HG03039 (cell line): ENCODE measurements around the gene TBCEL.
A peak's percentile ranks its signal among the peaks of the same experiment; 100 is the strongest.

Experiments
- ATAC-seq: cut with Tn5 transposase; IDR thresholded peaks from one replicate; pipeline ENCODE4 v1.9.1; 2021; ENCODE audit warnings: mild to moderate bottlenecking, moderate library complexity; ENCODE audit not compliant: unreplicated experiment

Gene TBCEL

DNA sequence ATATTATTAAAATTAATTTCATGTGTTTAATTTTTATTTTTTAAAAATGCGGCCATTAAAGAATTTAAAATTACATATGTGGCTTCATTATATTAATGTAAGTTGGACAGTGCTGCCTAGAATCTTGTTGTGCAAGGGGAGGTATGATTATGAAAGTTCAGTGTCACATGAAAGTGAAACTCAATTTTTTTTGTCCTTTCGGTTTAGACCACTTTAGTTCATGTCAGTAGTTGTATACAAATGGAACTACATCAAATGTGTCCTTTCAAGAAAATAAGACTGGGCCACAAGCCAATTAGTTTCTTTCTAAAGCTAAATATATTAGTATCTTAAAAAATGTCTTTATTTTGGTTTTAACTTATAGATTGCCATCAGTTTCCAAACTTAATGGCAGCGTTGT lies 35.7 kb downstream of the TBCEL start:
- peak; percentile 75 for ATAC-seq

DNA sequence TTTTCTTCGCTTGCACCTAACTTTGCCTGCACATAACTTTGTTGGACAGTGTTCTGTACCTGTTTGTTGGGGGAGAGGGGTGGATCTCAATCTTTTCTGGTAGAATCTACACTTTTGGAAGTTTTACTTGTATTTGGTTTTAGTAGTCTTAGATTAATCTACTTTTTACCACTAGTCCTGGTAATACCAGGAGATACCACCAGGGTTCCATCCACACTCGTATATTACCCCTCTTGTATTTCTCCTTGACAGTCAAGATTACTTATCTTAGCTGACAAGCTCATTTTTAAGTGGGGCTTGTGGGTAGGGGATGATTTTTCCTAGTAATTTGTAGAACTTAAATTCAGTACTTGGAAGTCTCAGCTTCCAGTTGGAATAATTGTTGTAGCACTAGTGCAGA lies 39.8 kb downstream of the TBCEL start:
- no peak for ATAC-seq

DNA sequence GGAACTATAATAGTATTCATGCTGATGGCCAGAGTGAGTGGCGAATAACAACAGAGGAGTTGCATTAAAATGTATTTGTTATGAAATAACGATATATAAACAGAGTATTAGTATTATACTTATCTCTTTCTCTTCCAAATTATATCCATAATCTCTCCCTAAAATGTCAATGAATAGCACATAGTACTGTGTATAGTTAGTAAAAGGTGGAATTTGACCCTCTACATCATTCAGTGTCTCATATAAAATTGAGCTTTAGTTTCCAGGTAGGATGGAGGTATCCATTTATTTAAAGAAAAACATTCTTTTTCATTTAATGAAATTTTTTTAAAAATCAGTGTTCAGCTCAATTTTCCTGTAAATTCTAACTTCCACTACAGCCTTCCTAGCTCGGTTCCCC lies 42.7 kb downstream of the TBCEL start:
- ATAC-seq: no peak

DNA sequence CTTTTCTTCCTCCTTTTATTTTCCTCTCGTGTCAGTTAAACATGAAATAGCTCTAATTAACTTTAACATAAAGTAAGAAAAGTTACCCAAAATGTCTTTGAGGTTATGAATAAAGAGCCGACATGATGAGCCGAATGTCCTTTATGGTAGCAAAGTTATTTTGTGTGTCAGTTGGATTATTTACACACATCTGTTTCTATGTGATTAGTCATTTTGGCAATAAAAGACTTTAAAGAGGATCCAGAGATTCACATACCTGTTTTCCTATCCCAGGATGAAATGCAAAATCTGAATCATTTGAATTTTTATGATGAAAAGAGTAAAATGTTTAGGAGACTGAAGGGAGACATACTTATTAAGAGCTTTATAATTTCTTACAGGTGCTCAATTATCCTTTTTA lies 43.1 kb downstream of the TBCEL start:
- ATAC-seq: no peak

DNA sequence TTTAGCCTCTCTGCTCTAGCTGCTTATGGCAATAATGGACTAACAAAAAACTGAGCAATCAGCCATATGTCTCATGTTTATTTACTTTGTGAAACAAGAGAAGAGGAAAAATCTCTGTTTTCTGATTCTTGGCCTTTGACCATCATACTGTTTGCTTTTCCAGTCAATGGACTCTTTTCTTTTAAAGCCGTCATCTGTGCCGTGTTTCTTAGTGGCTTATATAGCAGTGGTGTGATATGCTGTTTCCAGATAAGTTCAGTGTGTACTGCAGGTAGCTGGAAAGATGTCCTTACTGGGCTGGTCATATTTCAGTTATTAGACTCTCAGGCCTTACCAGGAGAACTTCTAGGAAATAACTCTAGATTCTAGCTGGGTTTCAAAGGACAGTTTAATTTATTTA lies 43.6 kb downstream of the TBCEL start:
- ATAC-seq: no peak

DNA sequence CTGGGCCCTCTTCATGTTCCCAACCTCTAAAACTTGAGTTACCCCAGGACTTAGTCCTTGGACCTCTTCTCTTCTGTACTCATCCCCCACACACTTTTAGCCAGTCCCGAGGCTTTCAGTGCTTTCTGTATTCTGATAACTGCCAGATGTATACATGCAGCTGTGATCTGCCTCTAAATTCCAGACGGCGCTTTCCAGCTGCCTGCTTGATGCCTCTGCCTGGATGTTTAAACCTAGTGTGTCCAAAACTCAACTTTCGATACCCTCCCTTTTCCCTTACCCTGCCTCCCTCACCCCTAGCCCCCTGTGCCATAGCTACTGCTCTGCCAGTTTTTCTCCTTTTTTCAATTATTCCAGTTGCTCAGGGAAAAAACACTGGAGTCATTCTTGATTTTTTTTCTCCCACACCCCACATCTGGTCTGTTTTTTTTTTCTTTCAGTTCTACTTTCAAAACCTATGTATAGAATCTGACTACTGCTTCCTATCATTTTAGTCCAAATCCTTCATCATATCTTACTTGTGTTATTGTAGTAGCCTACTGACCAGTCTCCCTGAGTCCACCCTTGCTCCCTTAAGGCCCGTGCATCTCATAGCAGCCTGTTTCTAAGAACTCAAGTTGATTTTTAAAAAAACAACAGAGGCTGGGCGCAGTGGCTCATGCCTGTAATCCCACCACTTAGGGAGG lies 44.2 kb downstream of the TBCEL start:
- ATAC-seq: no peak

DNA sequence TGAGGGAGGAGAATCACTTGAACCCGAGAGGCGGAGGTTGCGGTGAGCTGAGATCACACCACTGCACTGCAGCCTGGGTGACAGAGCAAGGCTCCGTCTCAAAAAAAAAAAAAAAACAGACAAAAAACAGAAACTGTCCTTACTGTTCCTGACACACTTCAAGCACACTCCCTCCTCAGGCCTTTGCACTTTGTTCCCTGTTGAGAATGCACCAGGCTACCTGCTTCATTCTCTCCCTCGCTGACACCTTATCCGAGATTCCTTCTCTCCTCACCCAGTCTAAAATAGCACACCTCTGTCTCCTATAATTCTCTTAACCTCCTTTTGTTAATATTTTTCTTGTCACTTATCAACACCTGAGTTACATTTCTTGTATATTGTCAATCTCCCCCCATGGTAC lies 44.9 kb downstream of the TBCEL start:
- no peak for ATAC-seq

DNA sequence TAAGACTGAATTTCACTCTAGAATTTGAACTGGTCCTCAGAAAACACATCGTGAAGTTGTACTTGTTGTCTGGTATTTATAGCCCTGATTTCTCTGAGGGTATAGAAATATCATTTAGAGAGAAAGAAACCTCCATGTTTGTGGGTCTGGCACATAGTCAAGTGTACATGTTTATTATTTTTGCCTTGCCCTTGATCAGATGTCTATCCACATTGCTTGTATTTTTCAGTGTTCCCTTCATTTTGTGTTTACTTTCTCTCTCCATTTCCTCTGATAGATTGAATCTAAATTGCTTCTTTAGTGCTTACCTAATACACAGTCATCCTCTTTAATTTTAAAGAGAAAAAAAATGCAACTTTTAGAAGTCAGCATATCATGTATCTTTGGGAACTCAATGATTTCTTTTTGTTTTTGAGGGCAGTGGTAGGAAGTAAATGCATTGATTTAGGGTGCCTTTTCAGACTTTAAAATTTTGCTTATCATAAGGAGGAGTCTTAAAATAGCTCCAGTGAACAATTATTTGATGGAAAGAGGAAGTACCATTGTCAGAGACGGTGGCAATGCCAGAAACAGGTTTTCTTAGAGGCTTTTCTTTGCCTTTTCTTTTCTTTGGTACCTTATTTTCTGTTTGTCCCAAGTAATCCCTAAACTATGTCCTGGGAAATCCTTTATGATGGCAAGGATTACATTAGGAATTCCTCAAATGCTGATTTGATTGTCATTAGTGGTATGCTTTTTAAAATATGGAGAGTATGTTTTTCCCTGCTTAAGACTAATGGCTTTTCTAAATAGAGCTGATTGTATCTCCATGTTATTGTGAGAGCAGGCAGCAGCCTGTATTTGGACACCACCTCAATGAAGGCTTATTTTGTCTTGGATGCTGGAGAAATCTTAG lies 47.3 kb downstream of the TBCEL start:
- no peak for ATAC-seq

DNA sequence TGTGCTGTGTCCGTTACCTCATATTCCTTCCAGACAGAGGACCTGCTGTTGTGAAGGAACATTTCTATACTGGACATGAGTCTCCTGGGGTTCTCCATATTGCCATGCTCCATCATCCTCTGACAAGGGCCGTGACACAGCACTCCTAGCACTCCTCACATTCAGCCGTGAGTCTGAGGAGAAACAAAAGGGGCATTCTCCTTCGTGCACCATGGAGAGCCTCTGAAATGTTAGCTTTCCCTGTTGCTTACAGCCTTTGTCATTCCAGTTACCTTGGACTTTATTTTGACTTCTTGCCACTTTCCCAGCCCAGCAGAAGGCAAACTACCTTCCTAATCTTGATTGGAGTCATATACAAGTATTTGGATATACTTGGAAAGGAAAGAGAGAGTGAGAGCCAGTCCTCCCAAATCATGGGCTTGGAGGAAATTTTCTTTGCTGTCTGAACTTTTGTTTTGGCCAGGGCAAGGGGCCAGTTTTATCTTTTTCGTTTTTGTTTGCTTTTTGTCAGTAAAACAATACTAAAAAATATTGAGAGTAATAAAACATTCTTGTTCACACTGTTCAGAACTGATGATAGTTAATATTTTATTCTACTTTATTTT lies 48.0 kb downstream of the TBCEL start:
- ATAC-seq: no peak

DNA sequence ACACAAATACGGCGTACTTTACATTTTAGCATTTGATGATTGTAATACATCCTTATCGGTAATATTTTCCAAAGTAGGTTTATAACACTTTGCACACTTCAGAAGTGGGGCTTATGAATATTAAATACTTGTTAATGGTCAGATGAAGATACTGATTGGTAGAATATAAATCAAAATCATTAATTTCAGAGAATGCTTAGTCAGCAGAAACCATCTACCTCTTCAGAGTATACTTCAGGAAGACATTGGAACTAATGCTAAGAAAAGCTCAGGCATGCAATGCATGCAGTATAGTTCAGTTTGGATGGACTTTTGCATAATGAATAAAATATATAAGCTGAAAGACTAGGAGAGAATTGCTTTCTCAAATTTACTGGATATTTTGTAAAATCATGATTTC lies 57.4 kb downstream of the TBCEL start:
- ATAC-seq: no peak

DNA sequence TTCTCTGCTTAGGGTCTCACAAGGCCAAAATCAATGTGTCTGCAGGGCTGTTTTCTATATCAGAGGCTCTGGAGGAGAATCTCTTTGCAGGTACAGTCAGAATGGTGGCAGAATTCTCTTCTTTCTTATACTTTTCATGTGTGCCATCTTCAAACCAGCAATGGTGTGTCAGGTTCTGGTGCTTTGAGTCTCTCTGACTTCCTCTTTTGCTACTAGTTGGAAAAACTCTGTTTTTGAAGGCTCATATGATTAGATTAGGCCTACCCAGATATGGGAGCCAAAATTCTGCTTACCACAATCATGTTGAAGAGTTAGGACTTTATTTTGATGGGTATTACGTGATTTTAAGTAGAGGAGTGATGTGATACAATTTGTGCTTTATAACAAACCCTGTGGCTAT lies 58.3 kb downstream of the TBCEL start:
- ATAC-seq: no peak

DNA sequence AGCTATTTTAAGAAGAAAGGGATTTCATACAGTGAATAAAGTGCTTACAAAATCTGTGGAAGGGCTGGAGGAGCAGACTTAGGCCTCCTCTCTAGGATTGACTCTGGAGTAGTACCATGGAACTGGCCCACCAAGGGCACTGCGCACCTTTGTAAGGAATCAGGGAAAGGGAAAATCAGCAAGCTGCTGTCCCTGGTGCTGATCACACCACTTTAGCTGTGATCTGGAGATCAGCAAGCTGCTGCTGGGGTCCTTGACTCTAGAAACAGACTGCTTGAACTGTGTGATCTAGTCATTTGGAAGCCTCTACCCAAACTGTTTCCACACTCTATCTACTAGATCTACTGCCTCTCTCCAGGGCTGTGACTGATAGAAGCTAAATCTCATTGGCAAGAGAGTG lies 58.8 kb downstream of the TBCEL start:
- ATAC-seq: no peak

DNA sequence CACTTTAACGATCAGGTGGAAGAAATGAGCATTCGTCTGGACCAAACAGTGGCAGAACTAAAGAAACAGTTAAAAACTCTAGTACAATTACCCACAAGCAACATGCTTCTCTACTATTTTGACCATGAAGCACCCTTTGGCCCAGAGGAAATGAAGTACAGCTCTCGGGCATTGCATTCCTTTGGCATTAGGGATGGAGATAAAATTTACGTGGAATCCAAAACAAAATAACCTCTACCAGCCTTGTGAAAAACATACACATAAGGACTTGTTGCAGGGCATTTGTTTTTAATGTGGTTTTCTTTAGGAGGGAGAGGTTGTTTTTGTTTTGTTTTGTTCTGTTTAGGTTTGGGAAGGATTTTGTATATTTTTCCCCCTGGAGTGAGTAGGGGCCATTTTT lies 63.0 kb downstream of the TBCEL start:
- no peak for ATAC-seq

DNA sequence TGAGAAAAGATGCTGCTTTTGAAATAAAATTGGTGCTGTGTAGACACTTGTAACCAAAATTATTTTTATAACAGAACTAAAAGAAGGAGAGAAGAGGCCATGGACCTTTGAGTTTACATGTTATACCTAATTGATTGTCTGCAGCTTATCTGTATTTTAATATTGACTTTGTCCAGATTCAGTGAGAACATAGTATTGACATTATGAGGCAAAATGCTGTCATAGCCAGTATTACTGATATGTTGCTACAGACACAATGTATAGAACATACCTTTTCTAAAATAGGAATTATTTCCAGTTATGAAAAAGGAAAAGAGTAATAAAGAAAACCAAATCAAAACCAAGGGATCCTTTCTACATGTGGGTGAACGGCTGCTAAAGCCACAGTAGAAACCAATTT lies 65.7 kb downstream of the TBCEL start:
- ATAC-seq: no peak

DNA sequence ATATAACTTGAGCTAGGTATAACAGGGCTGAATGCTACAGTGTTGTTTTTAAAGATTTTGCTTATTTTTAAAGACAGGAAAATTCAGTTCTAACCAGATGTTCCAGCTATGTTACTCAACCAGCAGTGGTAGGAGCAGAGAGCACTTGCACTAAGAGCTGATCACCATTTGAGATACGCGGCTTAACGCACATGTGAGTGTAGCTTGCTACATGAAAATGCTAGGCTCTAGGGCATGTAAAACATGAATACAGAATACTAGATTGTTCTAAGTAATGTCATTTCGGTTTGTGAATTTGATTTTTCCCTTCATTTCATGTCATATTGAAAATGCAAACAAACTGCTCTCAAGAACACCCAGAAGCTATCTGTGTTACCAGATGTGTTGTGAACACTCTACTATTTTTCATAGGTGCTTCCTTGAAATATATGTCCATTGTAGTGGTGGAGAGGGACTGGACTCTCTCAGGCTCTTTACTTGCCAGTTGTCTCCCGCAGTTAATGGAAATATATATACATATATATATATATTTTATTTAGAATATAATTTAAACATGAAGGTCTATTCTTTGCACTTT lies 66.3 kb downstream of the TBCEL start:
- ATAC-seq: no peak

DNA sequence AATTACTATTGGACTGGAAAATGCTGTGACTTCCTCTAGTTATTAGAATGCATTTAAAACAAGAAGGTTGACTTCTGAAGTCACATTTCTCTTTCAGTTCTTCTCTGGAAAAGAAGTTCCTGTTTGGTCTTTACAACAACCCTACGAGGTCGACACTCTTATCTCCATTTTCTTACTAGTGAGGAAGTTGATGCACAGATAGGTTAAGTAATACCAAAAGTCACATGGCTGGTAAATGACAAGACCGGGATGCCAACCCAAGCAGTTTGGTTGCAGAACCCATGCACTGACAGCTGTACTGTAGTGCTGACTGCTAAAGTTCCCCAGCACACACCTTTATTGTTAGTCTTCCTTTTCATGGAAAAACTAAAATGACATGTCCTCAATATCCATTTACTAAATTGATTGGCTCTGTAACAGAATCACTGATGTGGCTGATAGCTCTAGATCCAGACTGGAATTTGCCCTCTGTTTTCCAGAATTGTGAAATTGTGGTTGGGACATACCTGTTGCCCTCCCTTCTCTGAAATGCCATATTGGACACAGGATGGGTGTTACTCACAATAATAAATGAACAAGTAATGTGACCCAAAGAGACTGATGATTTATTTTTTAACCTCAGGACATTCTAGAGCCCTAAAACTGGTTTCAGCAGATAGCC lies 67.7 kb downstream of the TBCEL start:
- no peak for ATAC-seq

DNA sequence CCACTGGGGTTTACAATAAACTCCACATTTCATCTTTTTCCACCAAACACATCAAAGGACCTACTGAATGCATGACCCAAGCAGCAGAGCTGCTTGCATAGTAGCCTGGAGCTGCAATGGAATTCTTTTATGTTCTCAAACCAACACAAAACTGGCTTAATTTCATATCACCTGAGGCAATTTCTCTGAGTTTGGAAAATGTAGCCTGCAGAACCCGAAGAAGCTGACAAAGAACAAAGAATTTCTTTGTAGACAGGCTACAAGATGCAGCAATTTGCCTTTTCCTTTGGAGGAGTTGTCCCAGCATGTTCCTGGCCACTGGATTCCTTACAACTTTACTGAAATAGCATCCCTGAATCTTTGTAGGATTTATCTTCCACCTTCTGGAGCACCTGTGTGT lies 71.7 kb downstream of the TBCEL start:
- no peak for ATAC-seq

DNA sequence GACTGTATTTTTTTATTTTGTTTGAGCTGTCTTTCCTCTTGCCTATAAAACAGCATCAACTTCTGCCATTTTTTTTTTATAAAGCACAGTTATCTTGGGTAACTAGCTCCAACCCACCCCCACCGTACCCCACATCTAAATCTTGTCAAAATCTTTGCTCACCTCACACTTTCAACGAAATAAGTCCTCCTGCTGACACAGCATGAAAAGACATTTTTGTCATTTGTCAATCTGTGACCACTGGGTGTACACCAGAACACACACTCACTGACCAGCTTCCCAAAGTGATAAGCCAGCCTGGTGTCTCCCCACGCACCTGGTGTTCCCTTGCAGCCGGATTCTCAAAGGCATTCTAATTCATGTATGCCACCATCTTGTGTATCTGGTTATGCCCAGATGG lies 75.5 kb downstream of the TBCEL start:
- no peak for ATAC-seq

DNA sequence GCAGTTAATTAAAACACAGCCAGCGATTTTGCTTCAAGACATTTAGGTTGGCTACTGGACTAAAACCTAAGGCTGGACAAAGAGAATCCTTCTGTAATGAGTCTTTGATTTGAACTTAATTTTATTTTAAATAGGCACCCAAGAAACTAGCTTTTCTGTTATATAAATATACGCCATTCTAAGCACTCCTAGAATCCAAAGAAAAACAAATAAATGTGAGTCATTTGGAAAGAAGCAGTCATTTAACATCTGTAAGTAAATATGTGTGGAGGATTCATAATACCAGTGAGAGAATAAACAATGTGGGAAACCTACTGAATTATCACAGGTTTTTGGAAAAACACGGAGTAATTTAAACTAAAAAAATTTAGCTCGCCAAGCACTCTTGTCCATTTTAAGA lies 76.0 kb downstream of the TBCEL start:
- ATAC-seq: no peak

DNA sequence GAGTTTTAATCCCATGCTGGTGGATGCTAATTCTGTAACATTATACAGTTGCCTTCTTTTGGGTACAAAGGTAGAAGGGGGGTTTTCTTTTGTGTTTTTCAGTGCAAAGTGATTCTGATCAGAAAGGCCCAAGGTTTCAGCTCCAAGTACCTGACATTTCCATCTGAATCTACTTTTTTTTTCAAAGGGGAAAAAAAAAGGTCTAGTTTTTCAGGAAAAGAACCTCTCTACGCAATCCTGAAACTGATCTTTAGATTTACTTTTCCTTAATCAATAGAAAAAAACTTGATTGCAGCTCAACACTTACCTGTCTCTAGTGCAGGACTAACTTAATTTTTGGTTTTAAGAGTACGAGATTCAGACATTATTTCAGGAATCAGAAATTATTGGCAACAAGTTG lies 77.0 kb downstream of the TBCEL start, which contains the start of gene TECTA:
Gene TECTA (plus strand): TSS at position 301 of the 400 bp plus-strand sequence. CDS start 1,423 bp downstream, outside the sequence.
- ATAC-seq: no peak

DNA sequence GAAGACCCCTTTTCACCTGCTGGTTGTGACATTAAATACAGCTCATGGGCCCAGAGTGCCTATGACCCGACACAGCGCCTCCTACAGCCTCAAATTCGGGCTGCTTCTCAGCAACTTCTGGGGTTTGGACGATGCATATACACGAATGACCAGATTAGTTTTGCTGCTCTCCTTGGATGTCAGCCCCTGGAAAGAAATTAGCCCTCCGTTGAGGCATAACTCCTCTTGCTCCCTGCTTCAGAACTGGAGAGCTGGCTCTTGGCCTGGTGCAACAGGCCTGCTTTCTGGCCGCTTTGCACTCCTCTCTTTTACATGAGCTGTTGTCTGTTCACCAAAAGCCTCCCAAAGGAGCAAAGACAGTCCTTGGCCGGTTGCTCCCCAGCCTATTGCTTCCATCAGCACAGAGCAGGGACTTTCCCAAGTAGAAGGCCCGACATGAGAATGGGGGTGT lies 80.4 kb downstream of the TBCEL start:
- no peak for ATAC-seq
